Activated naive CD4-positive, alpha-beta T cell treated with anti-CD3 and anti-CD28 coated beads, Interleukin-2, amount 50 U/mL, for 72 hours (primary cell): ENCODE results near the gene ZDHHC8. TPM values are rescaled to one million over a fixed set of nuclear protein-coding genes. Genes with fewer than 3 reads are reported as not detected.

Source experiments
- ATAC-seq, 2 donors: fragments of 150-1000 bp; cut with Tn5 transposase; 2 replicates each; pipeline ENCODE4 v1.10.0; 2021; ENCODE audit warnings: mild to moderate bottlenecking in 2 of 2, moderate library complexity in 2 of 2
- DNase-seq, 2 donors: peaks; one replicate each; pipeline ENCODE4 v3.0.0; 2021 to 2022; ENCODE audit warnings: low spot score in 2 of 2
- H3K27ac Mint-ChIP-seq, 2 donors: one replicate each; pipeline ENCODE4 v1.8.0; 2022; ENCODE audit warnings: mild to moderate bottlenecking in 2 of 2, mixed read lengths in 2 of 2
- H3K36me3 Mint-ChIP-seq, 2 donors: one replicate each; pipeline ENCODE4 v1.8.0; 2022; ENCODE audit warnings: mixed read lengths in 2 of 2
- H3K9me3 Mint-ChIP-seq, 2 donors: one replicate each; pipeline ENCODE4 v1.8.0; 2022; ENCODE audit warnings: mixed read lengths in 2 of 2
- total RNA-seq, 2 donors: library from RNA; stranded (reverse); gene quantifications; one replicate each; pipeline ENCODE4 v1.2.3, GENCODE V29; 2022

Gene ZDHHC8
- total RNA-seq, 2 donors from 2014 or later, result 17.6 to 55.4 TPM

DNA sequence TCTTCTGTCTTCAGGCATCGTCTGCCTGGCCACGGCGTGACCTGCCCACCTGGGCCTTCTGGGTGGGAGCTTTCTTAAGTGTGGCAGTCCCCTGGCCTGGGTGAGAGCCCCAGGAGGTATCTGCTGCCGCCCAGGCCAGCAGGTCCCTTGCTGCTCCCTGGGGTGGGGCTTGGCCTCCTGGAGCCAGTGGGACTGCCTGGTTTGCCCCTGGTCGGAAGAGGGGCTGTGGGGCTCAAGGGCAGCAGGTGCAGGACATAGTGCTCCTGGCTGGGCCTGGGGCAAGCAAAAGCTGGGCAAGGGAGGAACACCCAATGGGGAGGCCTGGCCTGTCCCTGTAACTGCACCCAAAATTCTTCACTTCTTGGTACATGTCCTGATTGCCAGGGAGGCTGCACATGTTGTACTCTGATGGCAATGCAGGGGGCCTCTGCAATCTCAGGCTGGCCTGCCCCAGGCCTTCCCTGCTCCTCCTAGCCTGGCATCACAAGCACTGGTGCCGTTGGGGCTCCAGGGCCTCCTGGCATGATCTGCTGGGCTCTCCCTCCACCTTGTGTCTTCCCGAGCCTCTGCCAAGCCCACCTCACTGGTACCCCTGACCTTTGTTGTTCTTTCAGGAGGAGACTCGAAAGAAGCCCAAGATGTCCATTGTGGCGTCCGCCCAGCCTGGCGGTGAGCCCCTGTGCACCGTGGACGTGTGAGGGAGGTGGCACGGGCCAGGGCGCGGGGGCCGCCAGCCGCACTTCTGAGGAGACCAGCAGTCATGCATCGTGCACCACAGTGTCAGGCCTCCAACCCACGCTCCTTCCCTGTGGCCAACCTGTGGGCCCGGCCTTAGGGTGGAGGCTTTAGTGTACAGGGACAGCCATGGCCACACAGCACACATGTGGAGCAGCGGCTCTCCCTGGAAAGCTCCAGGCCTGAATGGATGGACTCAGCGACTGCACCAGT lies 21.9 kb upstream of the ZDHHC8 start:
- DNase-seq, result no peak
- Mint-ChIP-seq H3K36me3 (peaks cover 6 to 8% of the 10 kb centered on the region in 2 donors), H3K27ac (peak overlapping the region; percentile 81 to 93), H3K9me3 (no peaks in the 10 kb centered on the region)
- no peak for ATAC-seq

DNA sequence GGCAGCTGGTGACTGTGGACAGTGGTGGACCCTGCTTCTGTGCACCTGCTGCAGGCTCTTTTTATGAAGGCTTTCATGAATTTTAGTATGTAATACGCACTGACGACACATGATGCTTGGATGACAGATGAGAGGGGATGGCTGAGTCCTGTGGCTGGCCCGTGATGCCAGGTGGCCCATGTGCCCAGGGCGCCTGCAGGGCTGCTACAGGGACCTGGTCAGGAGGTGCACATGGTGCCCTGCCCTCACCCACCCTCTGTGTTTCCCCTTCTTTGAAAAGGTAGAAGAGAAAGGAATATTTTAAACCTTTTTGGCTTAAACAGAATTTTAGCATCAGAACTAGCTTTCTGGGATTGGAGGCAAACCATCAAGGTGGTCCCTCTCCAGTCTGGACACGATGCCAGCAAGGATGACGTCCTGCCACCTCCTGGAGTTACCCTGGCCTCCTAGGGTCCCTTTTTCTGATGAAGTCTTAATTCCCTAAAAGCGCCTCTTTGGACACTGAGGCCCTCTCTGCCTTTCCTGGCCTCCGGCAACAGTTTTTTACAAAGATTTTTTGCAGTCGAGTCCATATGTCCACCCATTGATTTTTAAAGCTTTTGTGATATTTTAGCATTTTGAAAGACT lies 21.1 kb upstream of the ZDHHC8 start:
- Mint-ChIP-seq H3K9me3 (no peaks in the 10 kb centered on the region), H3K36me3 (peaks cover 6 to 14% of the 10 kb centered on the region in 2 donors), H3K27ac (peak overlapping the region in 1 of 2 donors; percentile 93)
- ATAC-seq, result no peak
- no peak for DNase-seq

DNA sequence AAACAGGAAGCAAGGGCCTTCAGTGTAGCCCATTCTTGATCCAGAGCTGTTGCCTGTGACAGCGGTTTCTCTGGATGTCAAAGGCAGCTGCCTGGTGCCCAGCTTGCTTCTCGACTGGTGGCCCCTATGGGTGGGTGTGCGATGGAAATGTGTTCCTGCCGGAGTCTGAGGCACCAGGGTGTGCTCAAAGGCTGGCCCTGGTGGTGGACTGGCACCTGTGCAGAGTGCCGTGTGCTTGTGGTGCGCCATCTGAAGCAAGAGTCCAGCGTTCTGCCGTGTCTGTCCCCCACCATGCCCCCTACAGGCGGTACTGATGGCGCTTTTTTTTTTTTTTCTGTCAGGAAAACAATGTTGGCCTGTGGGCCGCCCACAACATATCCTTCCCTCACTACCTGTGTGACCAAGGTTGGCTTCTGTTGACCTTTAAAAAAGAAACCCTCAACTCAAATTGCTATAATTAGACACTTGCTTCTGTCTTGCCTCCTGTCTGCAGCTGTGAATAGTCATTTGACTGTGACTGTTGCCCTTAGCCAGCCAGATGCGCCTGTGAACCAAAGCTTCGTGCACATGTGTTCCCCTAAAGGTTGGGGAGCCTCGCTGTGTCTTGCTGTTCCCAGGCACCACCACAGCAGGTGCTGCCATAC lies 20.4 kb upstream of the ZDHHC8 start:
- DNase-seq, result peak in 1 of 2 donors; percentile 45
- ATAC-seq, result peak; percentile 60 to 73
- peaks cover 9 to 15% of the 10 kb centered on the region in 2 donors for H3K36me3 Mint-ChIP-seq
- H3K9me3 Mint-ChIP-seq, result no peaks in the 10 kb centered on the region
- H3K27ac Mint-ChIP-seq, result peak overlapping the region; percentile 65 to 93

DNA sequence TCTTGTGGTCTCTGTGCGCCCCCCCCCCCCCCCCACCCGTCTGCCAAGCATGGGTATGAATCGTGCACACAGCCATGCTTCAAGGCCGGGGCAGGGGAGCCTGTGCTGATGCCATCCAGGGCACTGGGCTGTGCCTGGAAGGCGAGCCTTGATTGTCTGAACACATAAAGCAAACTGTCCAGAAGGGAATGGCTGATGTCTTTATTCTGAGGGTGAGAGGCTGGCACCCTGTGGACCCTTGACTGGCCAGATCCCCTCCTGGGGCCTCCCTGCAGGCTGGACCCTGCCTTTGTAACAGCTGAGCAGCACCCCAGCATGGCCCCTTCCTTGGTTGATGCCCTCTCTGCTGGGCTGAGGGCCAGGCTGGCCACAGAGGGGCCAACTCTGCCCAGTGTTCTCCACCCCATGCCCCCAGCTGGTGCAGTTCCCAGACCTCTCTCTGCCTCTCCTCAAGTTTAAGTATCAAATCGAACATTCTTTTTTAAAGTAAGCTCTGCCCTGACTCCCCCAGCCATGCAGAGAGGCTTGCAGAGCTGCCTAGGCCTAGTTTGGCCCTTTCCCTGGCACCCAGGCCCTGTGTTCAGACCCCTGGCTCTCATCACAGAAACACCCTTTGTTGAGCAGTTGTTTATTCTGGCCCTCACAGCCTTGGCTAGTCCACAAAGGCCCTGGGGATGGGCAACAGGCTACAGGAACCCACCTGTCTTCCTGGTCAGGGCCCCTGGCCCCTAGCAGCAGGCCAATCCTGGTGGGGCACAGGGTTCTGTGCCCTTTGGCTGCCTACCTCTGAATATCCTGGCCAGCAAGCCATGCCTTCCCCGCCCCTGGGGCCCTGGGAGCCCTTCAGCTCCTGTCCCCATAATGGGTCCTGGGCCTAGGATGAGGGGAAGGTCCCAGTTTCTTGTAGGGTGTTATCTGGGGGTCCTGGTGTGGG lies 19.6 kb upstream of the ZDHHC8 start:
- Mint-ChIP-seq H3K9me3 (no peaks in the 10 kb centered on the region), H3K27ac (peak overlapping the region; percentile 93 to 97), H3K36me3 (peaks cover 16 to 21% of the 10 kb centered on the region in 2 donors)
- no peak for ATAC-seq
- DNase-seq, result no peak

DNA sequence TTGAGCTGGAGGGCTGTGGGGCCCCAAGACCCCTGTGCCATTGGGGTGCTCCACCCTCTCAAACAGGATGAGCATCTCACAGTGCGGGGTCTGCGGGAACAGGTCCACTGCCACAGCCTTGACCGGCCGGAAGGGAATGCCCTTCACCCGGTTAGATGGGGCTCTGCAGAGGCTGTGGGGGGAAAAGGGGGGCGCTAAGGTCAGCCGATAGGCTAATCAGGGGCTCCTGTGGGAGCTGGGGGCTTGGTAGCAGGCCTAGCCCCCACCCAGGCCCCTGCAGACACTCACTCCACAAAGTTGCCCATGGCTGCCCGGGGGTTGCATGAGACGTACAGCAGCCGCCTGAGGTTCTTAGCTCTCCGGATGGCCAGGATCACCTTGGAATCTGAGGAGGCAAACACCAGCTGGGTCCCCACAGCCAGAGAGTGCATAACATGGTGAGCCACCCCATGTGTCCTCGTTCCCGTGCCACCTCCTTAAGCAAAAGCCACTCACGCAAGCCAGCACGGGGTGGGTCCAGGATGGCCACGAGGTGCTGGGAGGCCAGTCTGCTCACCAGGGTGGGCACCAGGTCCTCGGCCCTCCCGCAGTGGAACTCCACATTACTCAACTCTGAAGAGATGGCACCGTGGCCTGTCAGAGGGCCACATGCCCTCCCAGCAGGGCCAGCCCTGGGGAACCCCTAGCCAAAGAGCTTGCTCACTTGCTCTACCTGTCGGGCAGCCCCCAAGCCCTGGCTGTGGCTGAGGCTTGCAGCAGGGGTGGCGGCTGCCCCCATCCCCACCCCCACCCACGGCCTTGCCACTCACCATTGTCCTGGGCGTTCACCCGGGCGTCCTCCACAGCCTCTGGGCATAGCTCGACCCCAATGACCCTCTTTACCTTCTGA lies 18.7 kb upstream of the ZDHHC8 start:
- no peak for ATAC-seq
- DNase-seq, result no peak
- H3K36me3 Mint-ChIP-seq, result peaks cover 16 to 23% of the 10 kb centered on the region in 2 donors
- H3K9me3 Mint-ChIP-seq, result no peaks in the 10 kb centered on the region
- H3K27ac Mint-ChIP-seq, result peak overlapping the region; percentile 93 to 97

DNA sequence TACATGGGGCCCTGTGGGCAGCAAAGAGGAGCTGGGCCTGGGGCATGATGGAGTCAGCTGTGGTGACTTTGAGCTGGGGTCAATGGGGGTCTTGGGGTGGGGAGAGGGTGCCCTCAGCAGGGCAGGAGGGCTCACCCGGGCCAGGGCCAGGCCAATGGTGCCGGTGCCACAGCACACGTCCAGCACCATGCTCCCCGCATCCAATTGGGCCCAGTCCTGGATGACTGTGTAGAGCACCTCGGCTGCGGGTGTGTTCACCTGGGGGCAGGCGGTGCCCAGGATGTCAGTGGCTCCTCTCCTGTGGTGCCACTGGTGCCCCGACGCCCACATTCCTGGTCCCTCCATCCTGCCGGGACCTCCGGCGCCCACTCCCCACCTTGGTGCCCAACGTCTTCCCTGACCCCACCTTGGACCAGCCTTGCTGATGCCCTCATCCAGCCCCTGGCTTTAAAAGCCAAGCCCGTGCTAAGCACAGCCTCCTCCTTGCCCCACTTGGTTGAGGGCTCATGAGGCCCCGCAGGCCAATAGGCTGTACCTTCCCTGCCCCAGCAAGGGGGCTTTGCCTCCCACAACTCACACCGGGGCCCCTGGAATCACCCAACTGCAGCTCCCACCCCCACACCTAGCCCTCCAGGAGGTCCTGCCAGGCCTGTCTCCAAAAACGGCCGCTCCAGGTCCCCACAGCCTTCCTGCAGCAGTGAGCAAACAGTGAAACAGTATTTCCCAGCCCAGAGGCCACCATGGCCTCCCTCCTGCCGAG lies 17.9 kb upstream of the ZDHHC8 start:
- H3K36me3 Mint-ChIP-seq, result peaks cover 25 to 31% of the 10 kb centered on the region in 2 donors
- no peak for DNase-seq
- ATAC-seq, result no peak
- H3K9me3 Mint-ChIP-seq, result no peaks in the 10 kb centered on the region
- H3K27ac Mint-ChIP-seq, result peak overlapping the region; percentile 88 to 93

DNA sequence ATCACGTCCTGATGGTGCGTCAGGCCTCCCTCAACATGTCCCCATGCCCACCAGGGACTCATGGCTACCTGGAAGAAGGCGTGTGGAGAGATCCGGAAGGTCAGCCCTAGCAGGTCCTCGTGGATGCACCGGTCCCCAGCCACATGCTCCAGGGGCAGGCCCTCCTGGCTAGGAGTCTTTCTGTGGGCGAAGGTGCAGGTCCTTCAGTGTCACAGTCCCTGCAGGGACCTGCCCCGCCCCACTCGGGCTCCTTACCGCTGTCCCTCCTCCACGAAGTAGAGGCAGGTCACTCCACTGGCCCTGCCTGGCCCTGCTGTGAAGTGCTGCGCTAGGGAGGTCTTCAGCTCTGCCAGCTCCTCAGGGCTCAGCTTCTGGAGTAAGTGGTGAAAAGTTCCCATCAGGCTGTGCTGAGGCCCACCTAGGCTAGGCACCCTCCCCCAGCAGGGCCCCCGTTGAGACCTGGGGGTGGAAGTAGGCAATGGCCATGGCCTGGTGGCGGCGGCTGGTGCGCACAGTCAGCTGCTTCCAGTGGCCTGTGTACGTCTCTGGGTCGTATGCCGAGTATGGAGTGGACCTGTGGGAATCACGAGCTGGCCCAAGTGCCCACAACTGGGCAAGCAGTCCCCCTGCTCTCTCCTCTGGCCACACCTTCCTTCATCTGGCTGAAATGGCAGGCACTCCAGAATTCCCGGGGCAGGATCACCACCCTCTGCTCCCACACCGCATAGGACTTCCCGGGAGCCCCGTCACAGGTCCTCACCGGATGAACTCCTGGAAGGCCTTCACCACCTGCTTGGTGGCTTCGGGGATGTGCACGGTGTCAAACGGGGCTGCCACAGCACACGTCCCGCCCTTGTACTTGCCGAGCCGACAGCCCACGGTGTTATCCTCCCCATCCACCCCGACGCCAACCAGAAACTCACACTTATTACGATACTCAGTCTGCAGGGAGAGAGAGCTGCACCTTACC lies 16.8 kb upstream of the ZDHHC8 start:
- DNase-seq, result no peak
- ATAC-seq, result no peak
- Mint-ChIP-seq H3K27ac (peak overlapping the region; percentile 93 to 95), H3K9me3 (no peaks in the 10 kb centered on the region), H3K36me3 (peaks cover 35 to 41% of the 10 kb centered on the region in 2 donors)

DNA sequence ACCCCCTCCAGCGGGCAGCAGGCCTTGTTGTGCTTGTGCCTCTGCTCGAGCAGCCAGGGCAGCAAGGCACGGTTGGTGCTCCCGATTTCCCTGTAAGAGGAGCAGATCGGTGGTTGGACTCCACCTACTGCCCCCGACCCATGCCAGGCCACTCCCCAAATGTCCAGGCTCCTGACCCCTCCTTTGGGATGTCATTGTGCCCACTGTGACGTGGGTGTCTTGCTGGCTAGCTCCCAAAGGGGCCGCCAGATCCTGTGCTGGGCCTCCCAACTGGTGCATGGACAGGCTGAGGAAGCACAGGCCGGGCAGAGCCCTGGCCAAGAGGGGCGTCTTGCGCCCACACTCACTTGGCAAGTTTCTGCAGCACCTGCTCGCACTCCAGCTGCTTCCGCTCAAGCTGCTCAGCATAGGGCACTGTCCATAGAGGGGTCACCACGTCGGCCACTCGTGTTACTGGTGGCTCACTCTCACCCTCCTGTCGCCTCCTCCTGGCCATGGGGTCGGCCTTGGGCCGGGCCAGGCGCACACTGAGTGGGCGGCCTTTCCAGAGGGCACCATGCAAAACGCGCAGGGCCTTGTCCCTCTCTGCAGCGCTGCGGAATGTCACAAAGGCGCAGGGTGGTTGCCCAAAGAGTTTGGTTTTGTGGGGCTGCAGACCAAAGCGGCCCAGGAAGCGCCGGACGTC lies 15.8 kb upstream of the ZDHHC8 start, which contains the start of gene RANBP1:
Gene RANBP1, plus strand, starts transcription at position 414 of the 685 bp plus-strand sequence. Its CDS starts 81 bp downstream, at position 495.
- H3K27ac Mint-ChIP-seq, result peak within 1 kb of the TSS; percentile 93 to 97
- ATAC-seq (no peak), DNase-seq (no peak)
- no peaks in the 10 kb centered on the region for H3K9me3 Mint-ChIP-seq
- H3K36me3 Mint-ChIP-seq, result peaks cover 46 to 48% of the 10 kb centered on the region in 2 donors

DNA sequence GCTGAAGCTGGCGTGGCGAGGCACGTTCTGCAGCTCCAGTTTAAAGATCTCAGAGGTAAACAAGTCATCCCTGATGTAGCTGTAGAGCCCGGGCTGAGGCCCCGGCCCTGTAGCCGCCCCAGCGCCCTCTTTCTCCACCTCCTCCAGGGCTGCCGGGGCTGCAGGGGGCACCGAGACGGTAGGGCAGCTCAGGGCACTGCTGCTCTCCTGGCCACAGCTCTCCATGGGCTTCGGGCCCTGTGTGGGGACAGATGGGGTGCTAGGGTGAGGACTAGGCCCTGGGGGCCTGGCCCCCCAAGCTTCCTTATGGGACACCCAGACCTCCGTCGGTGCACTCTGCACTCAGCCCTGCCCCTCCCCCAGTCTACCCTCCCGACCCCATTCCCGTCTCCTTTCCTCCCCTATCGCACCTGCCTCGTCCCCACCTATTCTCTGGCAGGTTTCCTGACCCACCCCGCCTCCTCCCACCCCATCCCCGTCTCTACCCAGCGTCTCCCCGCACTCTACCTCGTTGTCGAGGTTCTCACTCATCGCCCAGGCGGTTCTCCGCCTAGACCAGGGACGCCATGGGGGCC lies 15.1 kb upstream of the ZDHHC8 start:
- no peak for DNase-seq
- ATAC-seq, result no peak
- H3K36me3 Mint-ChIP-seq, result peaks cover 46 to 48% of the 10 kb centered on the region in 2 donors

DNA sequence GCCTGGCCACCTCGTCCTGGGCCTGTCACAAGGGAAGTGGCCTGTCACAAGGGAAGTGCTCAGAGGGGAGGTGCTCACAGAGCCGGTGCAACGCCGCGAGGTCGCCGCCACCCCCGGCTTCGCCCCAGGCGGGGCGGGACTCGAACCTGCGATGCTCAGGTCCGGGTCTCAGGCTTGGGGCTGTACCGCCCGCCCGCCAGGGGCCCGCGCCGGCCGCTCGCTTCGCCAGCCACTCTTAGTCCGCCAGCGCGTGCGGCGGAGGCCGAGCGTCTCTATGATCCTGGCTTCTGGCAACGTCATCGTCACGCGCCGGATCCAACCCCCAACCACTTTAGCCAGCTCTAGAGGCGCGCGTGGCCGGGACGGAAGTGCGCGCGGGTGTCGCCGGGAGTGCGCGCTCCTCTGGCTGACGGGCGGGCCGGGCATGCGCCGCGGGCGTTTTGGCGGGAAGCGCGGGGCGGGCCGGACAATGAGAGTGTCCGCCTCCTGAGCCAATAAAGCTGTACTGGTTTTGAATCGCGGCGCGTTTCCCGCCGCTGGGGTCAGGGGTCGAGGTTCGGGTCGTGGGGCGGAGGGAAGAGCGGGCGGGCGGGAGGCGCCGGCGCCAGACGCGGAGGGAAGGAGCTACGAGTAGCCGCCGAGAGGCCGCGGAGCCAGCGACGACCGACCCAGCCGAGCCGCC lies 14.5 kb upstream of the ZDHHC8 start, which contains the start of gene TRMT2A:
Gene TRMT2A, minus strand, starts transcription at position 276 of the 682 bp plus-strand sequence. CDS start 320 bp downstream, outside the sequence.
- Mint-ChIP-seq H3K27ac (peak within 1 kb of the TSS; percentile 93 to 97), H3K36me3 (peaks cover 46 to 50% of the 10 kb centered on the region in 2 donors), H3K9me3 (no peaks in the 10 kb centered on the region)
- ATAC-seq (peak; percentile 79 to 86), DNase-seq (peak; percentile 98 to 99)

More for the DNA sequence above, 15.1 kb upstream of the ZDHHC8 start:
- Mint-ChIP-seq H3K9me3 (no peaks in the 10 kb centered on the region), H3K27ac (peak overlapping the region; percentile 93 to 97)

DNA sequence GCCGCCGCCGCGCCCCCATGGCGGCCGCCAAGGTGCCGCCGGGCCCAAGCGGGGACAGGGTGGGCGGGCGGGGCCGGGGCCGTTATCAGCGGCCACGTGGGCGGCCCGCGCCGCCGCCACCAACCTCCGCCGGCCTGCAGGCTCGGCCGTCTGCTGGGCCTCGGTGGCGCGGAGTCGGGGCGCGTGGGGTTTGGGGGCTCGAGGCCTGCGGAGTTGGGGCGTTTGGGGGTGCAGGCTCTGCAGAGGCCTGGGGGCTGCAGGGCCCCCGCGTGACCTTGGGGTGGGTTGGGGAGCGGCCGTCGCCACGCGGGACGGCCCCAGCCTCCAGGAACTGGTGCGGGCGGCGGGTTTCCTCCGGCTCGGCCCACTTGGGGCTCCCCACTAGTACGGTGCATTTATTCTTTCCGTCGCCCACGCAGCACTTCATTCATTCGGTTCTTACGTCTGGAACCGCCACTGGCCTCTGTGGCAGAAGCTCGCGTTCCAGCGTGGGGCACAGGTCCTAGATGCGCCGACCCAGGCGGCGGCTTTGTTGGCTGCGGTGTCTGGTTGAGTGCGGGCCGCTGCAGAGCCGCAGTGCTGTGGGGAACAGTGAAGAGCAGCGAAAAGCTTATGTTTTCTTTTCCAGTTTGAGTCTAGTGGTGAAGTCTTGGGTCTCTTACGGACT lies 13.8 kb upstream of the ZDHHC8 start:
- no peaks in the 10 kb centered on the region for H3K9me3 Mint-ChIP-seq

More for the DNA sequence above, 13.8 kb upstream of the ZDHHC8 start:
- peak overlapping the region; percentile 92 to 93 for H3K27ac Mint-ChIP-seq
- peaks cover 46 to 53% of the 10 kb centered on the region in 2 donors for H3K36me3 Mint-ChIP-seq
- ATAC-seq (peak; percentile 32 to 69), DNase-seq (peak; percentile 67 to 87)
